ENCODE results near the gene RMC1. TPM values are rescaled to one million over a fixed set of nuclear protein-coding genes. Genes with fewer than 3 reads are reported as not detected.

Gene RMC1
- total RNA-seq, 1 donor from 2014 or later, result 26.8 TPM

- Mint-ChIP-seq H3K4me3 (ENCODE audit: unreplicated experiment) (no peak overlapping the region), H3K27me3 (ENCODE audit: low read depth) (no peaks in the 10 kb centered on the region), H3K9me3 (ENCODE audit: low read depth) (no peaks in the 10 kb centered on the region), H3K27ac (ENCODE audit: unreplicated experiment) (no peak overlapping the region), H3K4me1 (ENCODE audit: low read depth) (no peaks in the 10 kb centered on the region), H3K36me3 (ENCODE audit: low read depth) (peaks cover 43% of the 10 kb centered on the region)
- TF ChIP-seq CTCF (IDR thresholded peaks at IDR 0.05), result no peak
- no peak for DNase-seq (ENCODE audit: low spot score)
These were observed 56.9 kb downstream of the RMC1 start for GRCh38 chr18:23560186-23560585.

GRCh38 chr18:23563377-23564043 lies 60.2 kb downstream of the RMC1 start:
- Mint-ChIP-seq H3K27me3 (ENCODE audit: low read depth) (no peaks in the 10 kb centered on the region), H3K9me3 (ENCODE audit: low read depth) (no peaks in the 10 kb centered on the region), H3K4me3 (ENCODE audit: unreplicated experiment) (no peak overlapping the region), H3K4me1 (ENCODE audit: low read depth) (no peaks in the 10 kb centered on the region), H3K36me3 (ENCODE audit: low read depth) (peaks cover 41% of the 10 kb centered on the region), H3K27ac (ENCODE audit: unreplicated experiment) (no peak overlapping the region)
- DNase-seq (ENCODE audit: low spot score), result no peak
- no peak for TF ChIP-seq CTCF (IDR thresholded peaks at IDR 0.05)

- no peaks in the 10 kb centered on the region for H3K9me3 Mint-ChIP-seq (ENCODE audit: low read depth)
- no peak overlapping the region for H3K27ac Mint-ChIP-seq (ENCODE audit: unreplicated experiment)
- DNase-seq (ENCODE audit: low spot score), result no peak
- peaks cover 37% of the 10 kb centered on the region for H3K36me3 Mint-ChIP-seq (ENCODE audit: low read depth)
- H3K27me3 Mint-ChIP-seq (ENCODE audit: low read depth), result no peaks in the 10 kb centered on the region
- H3K4me3 Mint-ChIP-seq (ENCODE audit: unreplicated experiment), result no peak overlapping the region
- H3K4me1 Mint-ChIP-seq (ENCODE audit: low read depth), result no peaks in the 10 kb centered on the region
- TF ChIP-seq CTCF (IDR thresholded peaks at IDR 0.05), result no peak
These were observed 62.7 kb downstream of the RMC1 start for GRCh38 chr18:23565916-23566547.

- Mint-ChIP-seq H3K4me3 (ENCODE audit: unreplicated experiment) (no peak overlapping the region), H3K4me1 (ENCODE audit: low read depth) (no peaks in the 10 kb centered on the region), H3K27ac (ENCODE audit: unreplicated experiment) (no peak overlapping the region), H3K9me3 (ENCODE audit: low read depth) (no peaks in the 10 kb centered on the region), H3K27me3 (ENCODE audit: low read depth) (no peaks in the 10 kb centered on the region), H3K36me3 (ENCODE audit: low read depth) (peaks cover 32% of the 10 kb centered on the region)
- no peak for TF ChIP-seq CTCF (IDR thresholded peaks at IDR 0.05)
- DNase-seq (ENCODE audit: low spot score), result no peak
These were observed 64.4 kb downstream of the RMC1 start for GRCh38 chr18:23567671-23568070.

- Mint-ChIP-seq H3K4me1 (ENCODE audit: low read depth) (peaks cover 4% of the 10 kb centered on the region), H3K36me3 (ENCODE audit: low read depth) (peaks cover 30% of the 10 kb centered on the region), H3K27ac (ENCODE audit: unreplicated experiment) (no peak overlapping the region), H3K4me3 (ENCODE audit: unreplicated experiment) (no peak overlapping the region), H3K9me3 (ENCODE audit: low read depth) (no peaks in the 10 kb centered on the region), H3K27me3 (ENCODE audit: low read depth) (no peaks in the 10 kb centered on the region)
- DNase-seq (ENCODE audit: low spot score), result no peak
- TF ChIP-seq CTCF (IDR thresholded peaks at IDR 0.05), result no peak
These were observed 65.2 kb downstream of the RMC1 start for GRCh38 chr18:23568281-23569138.

Data from chondrocyte (in vitro differentiated cells).